ENCODE measurements around the gene SOX5.

- no peak for TF ChIP-seq CREB1 (CRISPR knock-in tag; IDR thresholded peaks at IDR 0.05; ENCODE audit: low read depth)
- no peak for TF ChIP-seq EZH2phosphoT487 (IDR thresholded peaks at IDR 0.05; ENCODE audit: unreplicated experiment)
- TF ChIP-seq, protein P1, sequence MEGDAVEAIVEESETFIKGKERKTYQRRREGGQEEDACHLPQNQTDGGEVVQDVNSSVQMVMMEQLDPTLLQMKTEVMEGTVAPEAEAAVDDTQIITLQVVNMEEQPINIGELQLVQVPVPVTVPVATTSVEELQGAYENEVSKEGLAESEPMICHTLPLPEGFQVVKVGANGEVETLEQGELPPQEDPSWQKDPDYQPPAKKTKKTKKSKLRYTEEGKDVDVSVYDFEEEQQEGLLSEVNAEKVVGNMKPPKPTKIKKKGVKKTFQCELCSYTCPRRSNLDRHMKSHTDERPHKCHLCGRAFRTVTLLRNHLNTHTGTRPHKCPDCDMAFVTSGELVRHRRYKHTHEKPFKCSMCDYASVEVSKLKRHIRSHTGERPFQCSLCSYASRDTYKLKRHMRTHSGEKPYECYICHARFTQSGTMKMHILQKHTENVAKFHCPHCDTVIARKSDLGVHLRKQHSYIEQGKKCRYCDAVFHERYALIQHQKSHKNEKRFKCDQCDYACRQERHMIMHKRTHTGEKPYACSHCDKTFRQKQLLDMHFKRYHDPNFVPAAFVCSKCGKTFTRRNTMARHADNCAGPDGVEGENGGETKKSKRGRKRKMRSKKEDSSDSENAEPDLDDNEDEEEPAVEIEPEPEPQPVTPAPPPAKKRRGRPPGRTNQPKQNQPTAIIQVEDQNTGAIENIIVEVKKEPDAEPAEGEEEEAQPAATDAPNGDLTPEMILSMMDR (conservative IDR thresholded peaks at IDR 0.05; ENCODE audit: low read depth in 2 of 2), result no peak
- TF ChIP-seq EZH2 (IDR thresholded peaks at IDR 0.05; ENCODE audit: low read depth, unreplicated experiment), result no peak
- TF ChIP-seq POLR2AphosphoS5 (IDR thresholded peaks at IDR 0.05; ENCODE audit: low read depth), result no peak
- no peak for TF ChIP-seq REST (IDR thresholded peaks at IDR 0.05; ENCODE audit: unreplicated experiment)
Observed at GRCh38 chr12:23576372-23576771, 373.1 kb downstream of the SOX5 start.
